Activated CD8-positive, alpha-beta memory T cell treated with anti-CD3 and anti-CD28 coated beads for 4 hours (primary cell): Measurements from ENCODE around the gene VCP.
A peak's percentile ranks its signal among the peaks of the same experiment; 100 is the strongest.

ENCODE experiments used
- DNase-seq, 2 donors: peaks; one replicate each; pipeline ENCODE4 v3.0.0-alpha.2; 2020; ENCODE audit warnings: low read depth in 2 of 2

VCP gene

GRCh38 chr9:35072461-35073278 lies at the start of gene VCP:
TSS of gene VCP (minus strand) at chr9:35072625. CDS start at chr9:35072353, 272 bp downstream.
- DNase-seq = peak; percentile 92 to 97

- DNase-seq = peak; percentile 71 to 79
Measured at GRCh38 chr9:35116898-35117551, 44.6 kb upstream of the VCP start.

- no peak for DNase-seq
Measured at GRCh38 chr9:35116539-35116897, 44.1 kb upstream of the VCP start.

GRCh38 chr9:35115680-35116538 lies 43.5 kb upstream of the VCP start, which contains the start of gene ATOSB:
TSS of gene ATOSB (minus strand) at chr9:35115862. CDS start at chr9:35108274, 7,588 bp downstream.
- peak; percentile 82 to 86 for DNase-seq

GRCh38 chr9:35114840-35115628 lies 42.6 kb upstream of the VCP start:
- DNase-seq = no peak

- no peak for DNase-seq
Measured at GRCh38 chr9:35114113-35114839, 41.9 kb upstream of the VCP start.

- no peak for DNase-seq
Measured at GRCh38 chr9:35112257-35113020, 40.0 kb upstream of the VCP start.

- DNase-seq = peak; percentile 89 to 93
Measured at GRCh38 chr9:35111001-35111933, 38.8 kb upstream of the VCP start.

GRCh38 chr9:35110327-35110761 lies 37.9 kb upstream of the VCP start:
- no peak for DNase-seq

GRCh38 chr9:35108946-35109575 lies 36.6 kb upstream of the VCP start:
- DNase-seq = no peak

GRCh38 chr9:35108461-35108860 lies 36.0 kb upstream of the VCP start:
- DNase-seq = no peak

- DNase-seq = no peak
Measured at GRCh38 chr9:35107297-35108290, 35.2 kb upstream of the VCP start.

- no peak for DNase-seq
Measured at GRCh38 chr9:35106343-35106730, 33.9 kb upstream of the VCP start.

GRCh38 chr9:35105571-35106342 lies 33.3 kb upstream of the VCP start:
- no peak for DNase-seq

GRCh38 chr9:35105126-35105525 lies 32.7 kb upstream of the VCP start:
- no peak for DNase-seq

- DNase-seq = no peak
Measured at GRCh38 chr9:35104586-35104985, 32.2 kb upstream of the VCP start.
